ENCODE data around the gene ZHX3.

Gene ZHX3

DNA sequence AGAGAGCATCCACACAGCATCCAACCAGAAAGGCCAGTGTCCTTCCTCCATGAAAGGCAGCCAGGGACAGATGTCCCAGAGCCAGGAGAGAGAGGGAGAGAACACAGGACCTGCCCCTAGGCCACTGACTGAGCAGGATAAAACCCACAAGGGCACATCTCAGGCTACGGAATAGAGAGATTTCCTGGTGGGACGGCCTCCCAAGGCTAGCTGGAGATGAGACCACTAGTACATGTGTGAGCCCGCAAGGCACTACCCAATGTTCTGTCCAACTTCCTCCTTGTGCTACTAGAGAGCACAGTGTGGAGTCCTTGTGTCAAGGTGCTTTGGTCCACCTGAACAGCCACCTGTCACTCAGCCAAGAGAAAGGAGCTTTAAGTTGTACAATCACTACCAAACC, 136.0 kb downstream of the ZHX3 start:
- DNase-seq (ENCODE audit: low read depth) = no peak
- TF ChIP-seq CTCF (conservative IDR thresholded peaks at IDR 0.05; ENCODE audit: low read length) = no peak

DNA sequence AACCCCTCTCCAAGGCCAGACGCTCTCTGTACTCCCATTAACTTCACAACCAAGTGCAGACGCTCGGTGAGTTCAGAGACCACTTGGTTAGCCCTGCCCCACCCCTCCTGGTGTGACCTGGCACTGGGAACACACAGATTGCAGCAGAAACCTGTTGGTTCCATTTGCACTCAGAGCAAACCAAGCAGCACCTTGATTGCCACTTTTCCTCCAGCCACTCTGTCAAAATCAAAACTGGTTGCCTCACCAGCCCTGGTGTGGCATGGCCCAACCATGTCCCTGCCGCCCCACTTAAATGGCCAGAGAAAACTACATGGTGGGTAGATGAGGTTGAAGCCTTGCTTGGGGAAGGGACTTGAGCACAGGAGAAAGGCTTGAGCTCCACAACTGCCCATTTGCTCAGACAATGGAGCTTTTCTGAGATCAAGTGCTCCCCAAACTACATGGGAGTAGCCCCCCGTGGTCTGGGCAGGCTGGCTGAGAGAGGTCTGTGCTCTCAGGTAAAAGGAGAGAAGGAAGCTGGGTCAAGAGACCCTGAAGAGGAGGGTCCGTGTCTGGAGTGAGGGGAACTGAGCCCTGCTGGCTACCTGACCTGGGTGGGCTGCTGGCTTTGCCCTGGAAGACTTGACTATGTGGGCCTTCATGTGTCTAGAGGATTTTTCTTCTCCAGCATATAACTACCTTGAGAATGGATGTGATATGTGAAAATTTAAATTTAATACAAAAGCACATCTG, 136.8 kb downstream of the ZHX3 start:
- no peak overlapping the region for H3K4me3 ChIP-seq (ENCODE audit: low read length)
- no peak for TF ChIP-seq CTCF (conservative IDR thresholded peaks at IDR 0.05; ENCODE audit: low read length)
- DNase-seq (ENCODE audit: low read depth) = no peak

More for the DNA sequence above, 136.0 kb downstream of the ZHX3 start:
- H3K4me3 ChIP-seq (ENCODE audit: low read length) = no peak overlapping the region

- no peak for DNase-seq (ENCODE audit: low read depth)
- no peak overlapping the region for H3K4me3 ChIP-seq (ENCODE audit: low read length)
- TF ChIP-seq CTCF (conservative IDR thresholded peaks at IDR 0.05; ENCODE audit: low read length) = no peak
These were observed 137.6 kb downstream of the ZHX3 start for GRCh38 chr20:41179961-41180360.

GRCh38 chr20:41178904-41179432, 138.6 kb downstream of the ZHX3 start:
- no peak overlapping the region for H3K4me3 ChIP-seq (ENCODE audit: low read length)
- no peak for DNase-seq (ENCODE audit: low read depth)
- 0 out of 2 replicates have a peak, but pooled peaks have one; percentile 2 for TF ChIP-seq CTCF (conservative IDR thresholded peaks at IDR 0.05; ENCODE audit: low read length)

GRCh38 chr20:41178495-41178894, 139.0 kb downstream of the ZHX3 start:
- no peak for DNase-seq (ENCODE audit: low read depth)
- TF ChIP-seq CTCF (conservative IDR thresholded peaks at IDR 0.05; ENCODE audit: low read length) = no peak
- no peak overlapping the region for H3K4me3 ChIP-seq (ENCODE audit: low read length)

- no peak for TF ChIP-seq CTCF (conservative IDR thresholded peaks at IDR 0.05; ENCODE audit: low read length)
- no peak overlapping the region for H3K4me3 ChIP-seq (ENCODE audit: low read length)
- peak; percentile 98 for DNase-seq (ENCODE audit: low read depth)
These were observed 139.9 kb downstream of the ZHX3 start for GRCh38 chr20:41177636-41178035.

Measured in AG10803 (cell line).